Activated T-helper 9 cell treated with anti-CD3 and anti-CD28 coated beads, Interleukin-2, amount 50 U/mL, for 16 hours (primary cell): ENCODE data around the gene SRPK1.
"Not testable (repeated sequence)": the region's sequence is repeated elsewhere in the genome, so short reads cannot be mapped to it uniquely, and the experiment has no call there.

Experiments used
- DNase-seq: peaks from one replicate; pipeline ENCODE4 v3.0.0-alpha.2; 2020; ENCODE audit warnings: low read depth

Gene SRPK1

GRCh38 chr6:35920793-35921732 lies at the start of gene SRPK1:
Gene SRPK1 (minus strand): TSS chr6:35921098. CDS start chr6:35921056, 42 bp downstream.
- DNase-seq, result peak; percentile 82

- no peak for DNase-seq
These were observed 49.3 kb upstream of the SRPK1 start for GRCh38 chr6:35970181-35970580.

DNA sequence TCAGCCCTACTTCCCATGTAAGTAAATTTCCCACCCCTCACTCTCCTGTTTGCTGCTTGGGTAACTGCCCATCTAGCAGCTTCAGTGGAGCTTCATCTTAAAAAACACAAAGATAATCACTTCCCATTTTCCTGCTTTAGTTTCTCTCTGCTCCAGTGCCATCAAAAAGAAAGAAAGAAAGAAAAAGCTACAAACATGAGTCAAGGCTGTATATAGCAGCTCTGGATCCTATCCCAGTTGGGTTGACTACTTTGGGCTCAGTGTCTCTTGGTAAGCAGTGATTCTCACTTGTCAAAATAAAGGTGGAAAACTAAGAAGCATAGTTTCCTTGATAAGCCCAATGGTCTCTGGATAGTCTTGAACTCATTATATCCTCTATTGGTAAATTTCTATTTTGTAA lies 48.7 kb upstream of the SRPK1 start:
- no peak for DNase-seq

GRCh38 chr6:35968821-35969220 lies 47.9 kb upstream of the SRPK1 start:
- DNase-seq, result no peak

DNA sequence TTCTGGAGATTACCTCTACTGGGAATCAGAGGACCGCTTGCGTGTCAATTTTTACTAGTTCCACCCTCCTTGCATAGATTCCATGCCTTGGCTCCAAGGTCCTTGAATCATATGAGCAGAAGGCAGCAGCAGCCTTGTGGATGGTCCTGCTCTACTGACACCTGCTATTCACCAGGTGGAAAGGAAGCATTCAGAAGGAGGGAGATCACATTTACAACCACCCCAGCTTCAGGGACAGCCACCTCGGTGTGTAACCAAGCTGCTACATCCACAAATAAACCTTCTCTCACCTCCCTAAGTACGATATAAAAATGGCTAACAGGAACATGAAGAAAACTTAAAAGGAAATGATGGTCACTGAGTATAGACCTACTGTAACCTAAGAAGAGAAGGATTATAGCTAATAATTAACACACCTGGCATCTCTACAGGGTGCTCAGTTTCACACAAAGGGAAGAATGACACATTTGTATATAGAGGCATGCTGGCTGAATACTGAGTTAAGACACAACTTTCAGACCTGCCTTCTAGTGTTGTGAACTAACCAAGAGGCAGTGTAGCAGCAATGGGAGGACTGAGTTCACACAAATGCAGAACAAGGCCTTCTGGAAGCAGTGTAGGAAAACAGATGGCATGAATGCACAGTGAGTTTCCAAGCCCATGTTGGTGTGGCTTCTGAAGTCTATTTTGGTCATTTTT lies 46.3 kb upstream of the SRPK1 start:
- DNase-seq, result no peak

DNA sequence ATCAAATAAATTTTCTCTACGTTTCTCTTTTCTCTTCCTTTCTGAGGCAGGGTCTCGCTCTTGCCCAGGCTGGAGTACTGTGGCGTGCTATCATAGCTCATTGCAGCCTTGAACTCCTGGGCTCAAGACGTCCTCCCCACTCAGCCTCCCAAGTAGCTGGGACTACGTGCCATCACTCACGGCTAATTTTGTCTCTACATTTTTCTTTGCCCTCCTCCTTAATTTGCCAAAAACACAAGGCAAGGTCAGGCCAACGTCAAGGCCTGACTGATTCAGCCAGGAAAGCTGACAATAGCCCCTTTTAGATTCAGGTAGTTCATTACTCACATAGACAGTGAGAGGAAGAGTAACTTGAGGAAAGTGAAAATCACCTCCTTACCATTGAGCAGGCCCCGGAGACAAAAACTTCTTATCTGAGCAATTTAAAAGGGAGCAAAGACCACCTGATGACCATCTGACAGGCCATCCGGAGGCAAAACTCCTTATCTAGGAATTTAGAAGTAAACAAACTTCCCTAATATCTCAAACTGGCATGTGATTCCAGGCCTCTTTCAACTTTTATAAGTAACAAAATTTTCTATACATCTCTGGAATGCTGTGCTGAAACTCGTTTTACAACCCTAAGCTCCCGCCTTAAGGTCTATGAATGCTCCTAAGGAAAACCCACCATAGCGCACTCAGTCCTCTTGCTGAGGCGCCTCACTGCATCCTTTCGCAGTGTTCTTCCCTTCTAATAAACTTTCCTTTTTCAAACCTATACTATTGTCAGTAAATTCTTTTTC lies 42.1 kb upstream of the SRPK1 start:
- DNase-seq, result no peak

- DNase-seq, result no peak
These were observed 39.3 kb upstream of the SRPK1 start for GRCh38 chr6:35960187-35960586.

- no peak for DNase-seq
These were observed 35.1 kb upstream of the SRPK1 start for GRCh38 chr6:35955970-35956369.

- no peak for DNase-seq
These were observed 34.6 kb upstream of the SRPK1 start for GRCh38 chr6:35955521-35955920.

DNA sequence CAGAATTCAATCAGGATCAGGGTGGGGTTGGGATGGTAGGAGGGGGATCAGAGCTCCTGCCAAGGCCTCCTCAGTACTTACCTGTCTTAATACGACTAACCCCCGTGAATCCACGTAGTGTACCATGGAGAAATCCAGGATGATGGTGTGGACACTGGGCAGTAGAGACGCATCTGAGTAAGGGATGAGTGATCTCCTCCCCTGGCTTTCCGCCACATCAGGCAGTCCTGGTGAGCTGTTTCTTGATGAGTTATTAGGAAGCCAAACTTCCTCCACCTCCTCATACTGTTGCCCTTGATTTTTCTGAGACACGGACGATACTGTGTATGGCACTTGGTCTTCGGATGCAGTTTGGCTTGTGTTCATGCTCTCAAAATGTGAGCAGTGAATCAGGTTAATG lies 34.2 kb upstream of the SRPK1 start:
- no peak for DNase-seq

- DNase-seq, result no peak
These were observed 33.4 kb upstream of the SRPK1 start for GRCh38 chr6:35954333-35954732.

GRCh38 chr6:35948725-35949124 lies 27.8 kb upstream of the SRPK1 start:
- no peak for DNase-seq

DNA sequence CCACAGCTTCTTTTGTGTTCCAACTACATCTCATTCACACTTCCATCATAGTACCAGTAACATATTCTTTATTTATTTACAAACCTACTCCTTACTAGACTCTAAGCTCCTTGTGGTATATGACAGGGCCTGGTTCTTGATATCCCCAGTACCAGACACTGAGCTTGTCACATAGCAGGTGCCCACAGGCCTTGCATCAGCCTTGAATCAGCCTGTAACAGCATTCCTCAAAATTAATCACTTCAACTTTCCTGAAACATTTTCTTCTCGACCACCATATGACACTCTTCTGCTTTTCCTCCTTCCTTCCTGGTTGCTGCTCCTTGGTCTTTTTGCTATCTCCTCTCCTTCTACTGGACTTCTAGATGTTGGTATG lies 24.7 kb upstream of the SRPK1 start:
- DNase-seq, result no peak

- no peak for DNase-seq
These were observed 22.5 kb upstream of the SRPK1 start for GRCh38 chr6:35943390-35943789.

DNA sequence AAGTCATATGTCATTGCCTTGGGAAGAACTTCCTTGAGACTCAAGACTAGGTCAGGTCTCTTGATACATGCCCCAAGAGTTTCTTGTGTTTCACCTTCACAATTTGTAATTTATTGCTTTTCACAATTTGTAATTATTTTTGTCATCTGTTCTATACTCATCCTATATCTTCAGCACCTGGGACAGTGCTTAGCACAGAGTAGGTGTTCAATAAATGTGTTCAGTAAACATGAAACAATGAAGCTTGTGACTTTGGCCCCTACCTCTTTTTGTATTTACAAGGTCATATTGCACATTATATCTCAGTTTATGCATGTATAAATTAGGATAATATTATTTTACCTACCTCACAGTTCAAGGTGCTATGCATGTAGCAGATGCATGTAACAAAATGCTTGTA lies 21.5 kb upstream of the SRPK1 start:
- DNase-seq, result no peak

DNA sequence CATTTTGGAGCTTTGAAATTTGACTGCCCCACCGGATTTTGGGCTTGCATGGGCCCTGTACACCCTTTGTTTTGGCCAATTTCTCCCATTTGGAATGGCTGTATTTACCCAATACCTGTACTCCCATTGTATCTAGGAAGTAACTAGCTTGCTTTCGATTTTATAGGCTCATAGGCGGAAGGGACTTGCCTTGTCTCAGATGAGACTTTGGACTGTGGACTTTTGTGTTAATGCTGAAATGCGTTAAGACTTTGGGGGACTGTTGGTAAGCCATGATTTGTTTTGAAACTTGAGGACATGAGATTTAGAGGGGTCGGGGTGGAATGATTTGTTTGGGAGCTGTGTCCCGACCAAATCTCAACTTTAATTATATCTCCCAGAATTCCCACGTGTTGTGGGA lies 20.3 kb upstream of the SRPK1 start:
- not testable (repeated sequence) for DNase-seq

- DNase-seq, result not testable (repeated sequence)
These were observed 19.1 kb upstream of the SRPK1 start for GRCh38 chr6:35940014-35940413.

DNA sequence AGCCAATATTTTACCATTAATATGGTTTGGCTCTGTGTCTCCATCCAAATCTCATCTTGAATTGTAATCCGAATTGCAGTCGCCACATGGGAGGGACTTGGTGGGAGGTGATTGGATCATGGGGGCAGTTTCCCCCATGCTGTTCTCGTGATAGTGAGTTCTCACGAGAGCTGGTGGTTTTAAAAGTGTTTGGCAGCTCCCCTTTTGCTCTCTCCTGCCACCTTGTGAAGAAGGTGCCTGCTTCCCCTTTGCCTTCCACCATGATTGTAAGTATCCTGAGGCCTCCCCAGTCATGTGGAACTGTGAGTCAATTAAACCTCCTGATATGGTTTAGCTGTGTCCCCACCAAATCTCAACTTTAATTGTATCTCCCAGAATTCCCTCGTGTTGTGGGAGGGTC lies 18.4 kb upstream of the SRPK1 start:
- DNase-seq, result not testable (repeated sequence)

DNA sequence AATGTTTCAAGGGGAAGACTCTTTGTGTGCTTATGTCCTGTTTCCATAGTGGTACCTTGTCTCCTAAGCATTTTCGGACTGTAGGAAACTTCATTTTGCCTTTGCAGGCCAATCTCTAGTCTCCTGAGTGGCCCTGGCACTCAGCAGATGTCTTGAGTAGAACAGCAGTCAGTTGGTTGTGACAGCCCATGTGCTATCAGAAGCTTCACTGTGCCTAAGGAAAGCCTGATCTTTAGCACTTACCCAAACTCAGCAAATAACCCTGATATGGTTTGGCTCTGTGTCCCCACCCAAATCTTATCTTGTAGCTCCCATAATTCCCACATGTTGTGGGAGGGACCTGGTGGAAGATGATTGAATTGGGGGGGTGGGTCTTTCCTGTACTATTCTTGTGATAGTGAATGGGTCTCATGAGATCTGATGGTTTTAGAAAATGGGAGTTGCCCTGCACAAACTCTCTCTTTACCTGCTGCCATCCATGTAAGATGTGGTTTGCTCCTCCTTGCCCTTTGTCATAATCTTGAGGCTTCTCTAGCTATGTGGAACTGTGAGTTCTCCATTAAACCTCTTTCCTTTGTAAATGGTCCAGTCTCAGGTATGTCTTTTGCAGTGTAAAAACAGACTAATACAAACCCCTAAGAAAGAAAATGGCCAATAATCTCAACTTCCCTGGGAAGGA lies 15.9 kb upstream of the SRPK1 start:
- DNase-seq, result no peak

DNA sequence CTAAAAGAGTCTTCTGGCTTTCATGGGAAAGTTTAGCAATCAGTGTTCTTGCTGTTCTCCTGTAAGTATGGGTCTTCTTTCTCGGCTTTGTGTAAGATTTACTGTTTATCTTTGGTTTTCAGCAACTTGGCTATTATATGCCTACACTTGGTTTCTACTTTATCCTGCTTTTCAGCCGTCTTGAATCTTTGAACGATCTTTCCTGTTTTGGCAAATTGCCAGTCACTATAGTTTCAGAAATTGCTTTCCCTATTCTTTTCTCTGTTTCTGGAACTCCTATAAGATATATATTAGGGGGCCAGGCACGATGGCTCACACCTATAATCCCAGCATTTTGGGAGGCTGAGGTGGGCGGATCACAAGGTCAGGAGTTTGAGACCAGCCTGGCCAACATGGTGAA lies 14.6 kb upstream of the SRPK1 start:
- no peak for DNase-seq

DNA sequence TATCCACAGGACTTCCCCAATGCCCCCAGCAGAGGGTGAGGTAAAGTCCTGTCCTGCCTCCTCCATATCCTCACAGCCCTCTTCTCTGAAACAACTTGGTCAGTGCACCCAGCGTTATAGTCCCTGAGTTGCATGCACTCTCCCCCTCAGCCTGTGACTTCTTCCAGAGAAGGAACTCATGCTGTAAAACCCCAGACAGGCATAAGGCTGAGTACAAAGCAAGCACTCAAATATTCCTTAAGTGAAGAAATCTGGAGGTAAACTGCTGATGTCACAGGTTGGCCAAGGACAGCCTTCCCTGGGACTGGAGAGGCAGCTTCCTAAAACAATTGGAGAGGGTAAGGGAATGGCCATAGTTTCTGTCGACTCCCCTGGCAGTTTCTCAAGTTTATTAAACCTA lies 12.9 kb upstream of the SRPK1 start:
- no peak for DNase-seq

DNA sequence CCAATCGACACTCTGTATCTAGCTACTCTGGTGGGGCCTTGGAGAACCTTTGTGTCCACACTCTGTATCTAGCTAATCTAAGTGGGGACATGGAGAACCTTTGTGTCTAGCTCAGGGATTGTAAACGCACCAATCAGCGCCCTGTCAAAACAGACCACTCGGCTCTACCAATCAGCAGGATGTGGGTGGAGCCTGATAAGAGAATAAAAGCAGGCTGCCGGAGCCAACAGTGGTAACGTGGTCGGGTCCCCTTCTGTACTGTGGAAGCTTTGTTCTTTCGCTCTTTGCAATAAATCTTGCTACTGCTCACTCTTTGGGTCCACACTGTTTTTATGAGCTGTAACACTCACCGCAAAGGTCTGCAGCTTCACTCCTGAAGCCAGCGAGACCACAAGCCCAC lies 11.0 kb upstream of the SRPK1 start:
- DNase-seq, result not testable (repeated sequence)
